Adipose tissue (tissue), 3 donors: ENCODE measurements around the gene CECR2. TPM values are rescaled to one million over a fixed set of nuclear protein-coding genes. Genes with fewer than 3 reads are reported as not detected.

ENCODE experiments used
- H3K27ac ChIP-seq: one replicate; pipeline ENCODE4 v1.5.1; 2013; ENCODE audit warnings: low read depth, low read length
- WGBS, 3 donors: extraction: QIAGEN DNeasy Blood & Tissue Kit; methylation state at CpG; one replicate each; pipeline ENCODE4 v1.1.7; 2013; 5-methylcytosine and 5-hydroxymethylcytosine counted together
- polyA plus RNA-seq, 3 donors: library from polyadenylated mRNA; stranded (reverse); fragments of 200-250 nt; gene quantifications; one replicate each; pipeline ENCODE4 v1.2.3, GENCODE V29; 2013
- donor health status: healthy with polysubstance abuse.
- donor health status: Bipolar disorder and iron deficiency.
- donor health status: healthy.

Gene CECR2
- polyA plus RNA-seq, 3 donors, result 0.90 to 1.4 (median 1.1) TPM

- WGBS, 3 donors, result 60 to 72% (median 63%) methylated on average over 9 of the region's 9 CpGs
- no peak overlapping the region for H3K27ac ChIP-seq
These were observed 10.8 kb upstream of the CECR2 start for GRCh38 chr22:17358415-17358814.

GRCh38 chr22:17359501-17359900 is 9.8 kb upstream of the CECR2 start:
- H3K27ac ChIP-seq, result no peak overlapping the region
- WGBS, 3 donors, result 44 to 69% (median 50%) methylated on average over 4 of the region's 4 CpGs

GRCh38 chr22:17366329-17366728 is 2.9 kb upstream of the CECR2 start:
- WGBS, 3 donors, result 81 to 86% (median 85%) methylated on average over 13 of the region's 13 CpGs
- H3K27ac ChIP-seq, result no peak overlapping the region

- no peak overlapping the region for H3K27ac ChIP-seq
- 9 to 21% (median 13%) methylated on average over 11 of the region's 11 CpGs for WGBS, 3 donors
These were observed 2.4 kb upstream of the CECR2 start for GRCh38 chr22:17366830-17367229.

GRCh38 chr22:17368144-17368543 is 1.1 kb upstream of the CECR2 start:
- 2 to 9% (median 5%) methylated on average over 7 of the region's 7 CpGs for WGBS, 3 donors
- no peak overlapping the region for H3K27ac ChIP-seq

GRCh38 chr22:17368554-17369438 is 464 bp upstream of the CECR2 start:
- WGBS, 3 donors, result 1 to 2% (median 1%) methylated on average over 50 to 64 of the region's 64 CpGs
- no peak overlapping the region for H3K27ac ChIP-seq

GRCh38 chr22:17370026-17370765 is 936 bp downstream of the CECR2 start:
- H3K27ac ChIP-seq, result no peak overlapping the region
- 1 to 3% (median 2%) methylated on average over 60 to 86 of the region's 88 CpGs for WGBS, 3 donors

- WGBS, 3 donors, result 9 to 13% (median 11%) methylated on average over 23 of the region's 23 CpGs
- no peak overlapping the region for H3K27ac ChIP-seq
These were observed 1.6 kb downstream of the CECR2 start for GRCh38 chr22:17370766-17371432.

GRCh38 chr22:17371448-17371847 is 2.2 kb downstream of the CECR2 start:
- H3K27ac ChIP-seq, result no peak overlapping the region
- 57 to 78% (median 63%) methylated on average over 5 of the region's 5 CpGs for WGBS, 3 donors

- WGBS, 3 donors, result 77 to 87% (median 87%) methylated on average over 4 of the region's 4 CpGs
- H3K27ac ChIP-seq, result no peak overlapping the region
These were observed 4.6 kb downstream of the CECR2 start for GRCh38 chr22:17373855-17374254.

- 86 to 92% (median 87%) methylated on average over 11 of the region's 11 CpGs for WGBS, 3 donors
- H3K27ac ChIP-seq, result no peak overlapping the region
These were observed 6.8 kb downstream of the CECR2 start for GRCh38 chr22:17375914-17376614.

GRCh38 chr22:17376950-17377349 is 7.7 kb downstream of the CECR2 start:
- no peak overlapping the region for H3K27ac ChIP-seq
- 51 to 86% (median 80%) methylated on average over 1 of the region's 1 CpG for WGBS, 3 donors

- WGBS, 3 donors, result 57 to 73% (median 71%) methylated on average over 2 of the region's 2 CpGs
- no peak overlapping the region for H3K27ac ChIP-seq
These were observed 10.7 kb downstream of the CECR2 start for GRCh38 chr22:17379944-17380343.

GRCh38 chr22:17380359-17381087 is 11.3 kb downstream of the CECR2 start:
- no peak overlapping the region for H3K27ac ChIP-seq

GRCh38 chr22:17381192-17381913 is 12.1 kb downstream of the CECR2 start:
- H3K27ac ChIP-seq, result no peak overlapping the region
- WGBS, 3 donors, result 62 to 71% (median 70%) methylated on average over 11 to 12 of the region's 12 CpGs

More at GRCh38 chr22:17380359-17381087, 11.3 kb downstream of the CECR2 start:
- 57 to 70% (median 58%) methylated on average over 6 of the region's 6 CpGs for WGBS, 3 donors

- WGBS, 3 donors, result 86 to 92% (median 87%) methylated on average over 7 of the region's 7 CpGs
- no peak overlapping the region for H3K27ac ChIP-seq
These were observed 15.5 kb downstream of the CECR2 start for GRCh38 chr22:17384612-17385330.

GRCh38 chr22:17387356-17387755 is 18.1 kb downstream of the CECR2 start:
- no peak overlapping the region for H3K27ac ChIP-seq
- 67 to 77% (median 70%) methylated on average over 9 of the region's 9 CpGs for WGBS, 3 donors
